ENCODE measurements around the gene RASSF10.

Gene RASSF10

GRCh38 chr11:12993626-12994025 is 15.5 kb upstream of the RASSF10 start:
- DNase-seq (ENCODE audit: low read depth in 3 of 3, low spot score in 1 of 3), result no peak

DNA sequence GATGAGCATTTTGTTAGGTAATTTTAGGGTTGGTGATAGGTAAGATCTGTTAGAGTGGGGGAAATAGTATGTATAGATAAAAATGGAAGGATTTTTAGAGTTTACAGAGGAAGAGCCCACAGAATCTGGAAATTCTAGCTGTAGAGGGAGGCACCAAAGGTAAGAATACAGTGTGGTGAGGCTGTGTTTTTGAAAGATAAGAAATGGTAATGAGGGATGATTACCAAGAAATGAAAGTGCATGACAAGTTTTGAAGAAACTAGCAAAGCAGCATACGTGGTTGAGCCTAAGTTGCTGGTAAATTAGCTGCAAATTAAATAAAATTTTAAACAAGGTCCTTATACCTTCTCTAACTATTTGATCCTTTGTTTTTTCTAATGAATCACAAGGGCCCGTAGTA is 14.6 kb upstream of the RASSF10 start:
- no peak for DNase-seq (ENCODE audit: low read depth in 3 of 3, low spot score in 1 of 3)

DNA sequence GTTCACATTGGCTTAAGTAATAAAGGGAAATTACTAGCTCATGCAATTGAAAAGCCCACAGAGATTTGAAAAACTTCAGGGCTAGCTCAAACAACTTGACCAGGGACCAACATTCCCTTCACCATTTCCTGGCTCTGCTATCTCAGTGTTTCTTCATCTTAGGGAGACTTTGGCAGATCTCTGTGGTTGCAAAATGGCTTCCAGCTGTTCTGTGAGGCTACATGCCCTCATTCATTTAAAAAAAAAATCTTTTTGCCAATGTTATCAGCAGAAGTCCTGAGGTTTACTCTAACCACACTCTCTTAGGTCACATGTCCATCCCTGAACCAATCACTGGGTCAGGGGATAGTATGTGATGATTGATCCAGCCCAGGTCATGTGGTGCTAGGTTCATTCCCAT is 13.9 kb upstream of the RASSF10 start:
- DNase-seq (ENCODE audit: low read depth in 3 of 3, low spot score in 1 of 3), result no peak

GRCh38 chr11:12995823-12996222 is 13.3 kb upstream of the RASSF10 start:
- DNase-seq (ENCODE audit: low read depth in 3 of 3, low spot score in 1 of 3), result no peak

DNA sequence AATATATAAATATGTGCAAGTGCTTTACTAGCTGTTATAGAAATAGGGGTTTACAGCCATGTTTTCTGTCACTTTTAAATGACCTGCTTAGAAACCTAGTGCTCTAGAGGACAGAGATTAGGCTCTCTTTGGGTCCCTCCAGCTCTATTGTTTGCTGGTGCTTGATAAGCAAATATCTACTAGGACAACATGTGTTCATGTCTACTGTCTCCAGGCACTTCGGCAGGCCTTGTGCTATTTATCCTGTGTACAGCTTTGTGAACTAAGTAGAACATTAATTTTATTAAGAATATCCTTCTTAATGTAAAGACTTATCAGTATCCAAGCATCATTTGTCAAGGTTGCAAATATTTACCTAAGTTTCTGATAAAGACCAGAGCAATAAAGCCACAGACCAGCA is 11.9 kb upstream of the RASSF10 start:
- DNase-seq (ENCODE audit: low read depth in 3 of 3, low spot score in 1 of 3), result no peak

- DNase-seq (ENCODE audit: low read depth in 3 of 3, low spot score in 1 of 3), result no peak
Measured at GRCh38 chr11:12998336-12998735, 10.8 kb upstream of the RASSF10 start.

DNA sequence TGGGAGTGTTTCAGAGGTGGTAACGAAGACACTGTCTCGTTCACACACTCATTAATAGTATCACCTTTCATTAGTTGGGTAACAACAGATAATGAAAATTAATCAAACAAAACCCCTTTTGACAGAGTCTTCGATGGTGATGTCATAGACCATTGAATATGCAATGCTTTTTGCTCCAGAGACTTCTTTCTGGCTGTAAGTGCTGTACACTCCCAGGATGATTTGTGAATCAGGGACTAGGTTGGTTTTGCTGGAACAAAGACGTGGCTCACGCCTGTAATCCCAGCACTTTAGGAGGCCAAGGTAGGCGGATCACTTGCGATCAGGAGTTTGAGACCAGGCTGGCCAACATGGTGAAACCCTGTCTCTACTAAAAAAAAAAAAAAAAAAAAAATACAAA is 9.5 kb upstream of the RASSF10 start:
- DNase-seq (ENCODE audit: low read depth in 3 of 3, low spot score in 1 of 3), result no peak

DNA sequence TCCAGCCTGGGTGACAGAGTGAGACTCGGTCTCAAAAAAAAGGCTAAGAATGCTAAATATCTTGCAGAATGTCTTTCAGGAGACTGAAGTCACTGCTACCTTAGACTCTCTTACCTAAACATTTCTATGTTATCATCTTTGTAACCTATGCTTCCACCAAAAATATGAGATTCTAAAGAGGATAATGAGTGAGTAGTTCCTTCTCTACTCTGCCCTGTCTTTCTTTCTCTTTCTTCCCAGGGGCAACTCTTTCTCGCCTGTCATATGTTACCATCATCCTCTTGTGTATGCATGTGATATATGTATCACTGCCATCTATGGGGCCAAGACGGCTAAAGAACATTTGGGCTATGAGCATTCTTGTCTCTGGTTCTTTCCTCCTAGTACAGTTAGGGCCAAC is 9.0 kb upstream of the RASSF10 start:
- DNase-seq (ENCODE audit: low read depth in 3 of 3, low spot score in 1 of 3), result no peak

- DNase-seq (ENCODE audit: low read depth in 3 of 3, low spot score in 1 of 3), result no peak
Measured at GRCh38 chr11:13000721-13001120, 8.4 kb upstream of the RASSF10 start.

DNA sequence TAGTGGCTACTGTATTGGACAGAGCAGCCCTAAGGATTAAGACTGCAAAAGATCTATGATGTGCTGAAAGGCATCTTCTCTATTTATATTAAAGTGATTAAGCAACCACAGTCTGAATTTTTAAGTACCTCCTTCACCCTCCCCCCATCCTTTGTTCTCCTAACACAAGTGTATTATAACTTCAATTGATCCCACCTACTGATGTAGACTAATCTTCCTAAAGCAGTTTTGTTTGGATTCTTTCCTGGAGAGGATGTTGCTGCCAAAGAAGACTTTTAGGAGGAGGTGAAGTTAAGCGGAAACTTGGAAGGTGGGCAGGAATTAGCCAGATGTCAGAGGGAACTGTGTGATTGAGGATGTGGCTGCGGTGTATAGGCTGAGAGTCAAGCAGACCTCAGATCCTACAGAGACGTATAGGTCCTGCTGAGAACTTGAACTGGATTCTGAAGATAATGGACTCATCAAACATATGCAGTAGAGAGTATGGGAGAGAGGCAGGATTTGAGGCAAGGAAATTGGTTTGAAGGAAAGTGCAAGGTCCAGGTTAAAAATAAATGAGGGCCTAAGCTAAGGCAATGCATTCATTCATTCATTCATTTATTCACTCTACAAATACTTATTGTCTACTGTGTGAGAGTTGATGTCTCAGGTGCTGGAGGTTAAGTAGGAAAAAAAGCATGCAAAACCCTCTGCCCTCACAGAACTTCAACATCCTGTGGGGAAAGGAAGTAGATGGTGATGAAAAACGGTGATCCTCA is 5.2 kb upstream of the RASSF10 start:
- no peak for DNase-seq (ENCODE audit: low read depth in 3 of 3, low spot score in 1 of 3)

DNA sequence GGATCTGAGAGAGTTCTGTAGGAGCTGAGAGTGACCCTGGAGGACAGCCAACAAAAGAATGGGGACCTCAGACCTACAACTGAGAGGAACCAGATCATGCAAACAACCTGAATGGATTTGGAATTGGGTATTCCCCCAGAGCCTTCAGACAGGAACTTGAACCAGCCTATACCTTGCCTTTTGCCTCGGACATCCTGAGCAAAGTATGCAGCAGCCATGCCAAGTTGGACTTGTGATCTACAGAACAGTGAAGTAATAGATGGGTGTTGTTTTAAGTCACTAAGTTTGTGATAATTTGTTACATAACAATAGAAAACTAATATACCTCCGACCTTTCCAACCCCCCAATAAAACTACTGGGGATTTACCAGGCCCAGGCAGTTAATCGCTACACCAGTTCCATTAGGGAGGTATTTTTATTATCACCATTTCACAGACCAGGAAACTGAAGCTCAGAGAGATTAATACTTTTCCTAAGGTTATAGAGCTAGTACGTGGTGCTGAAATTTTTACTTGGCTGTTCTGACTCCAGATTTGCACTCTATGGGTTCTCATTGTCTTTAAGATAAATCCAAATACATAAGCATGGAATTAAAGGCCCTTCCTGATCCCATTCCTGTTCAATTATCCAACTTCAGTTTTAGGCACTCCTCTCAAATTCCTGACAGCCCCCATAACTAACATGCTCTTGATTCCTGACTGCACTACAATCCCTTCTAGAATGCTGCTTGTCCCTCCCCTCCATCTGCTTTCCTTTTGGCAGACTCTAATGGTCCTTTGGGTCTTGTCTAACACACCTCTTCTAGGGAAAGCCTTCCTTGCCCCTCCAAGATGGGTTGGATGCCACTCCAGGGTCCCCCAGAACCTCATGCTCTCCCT is 1.7 kb upstream of the RASSF10 start:
- DNase-seq (ENCODE audit: low read depth in 3 of 3, low spot score in 1 of 3), result no peak

DNA sequence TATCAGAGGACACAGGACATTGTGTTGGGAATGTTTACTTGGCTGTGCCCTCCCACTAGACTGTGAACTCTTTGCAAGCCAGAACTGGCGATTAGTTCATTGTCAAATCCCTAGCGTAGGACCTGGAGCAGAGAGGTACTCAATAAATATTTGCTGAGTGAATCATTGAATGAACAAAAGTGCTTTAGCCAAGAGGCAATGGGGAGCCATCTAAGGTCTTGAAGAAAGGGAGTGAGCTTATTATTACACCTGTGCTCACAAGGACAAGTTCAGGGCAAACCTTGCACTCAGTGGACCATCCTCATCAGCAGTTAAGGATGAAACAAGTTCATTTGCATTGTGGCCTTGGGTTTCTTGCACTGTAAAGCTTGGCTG is 1.1 kb upstream of the RASSF10 start:
- no peak for DNase-seq (ENCODE audit: low read depth in 3 of 3, low spot score in 1 of 3)

DNA sequence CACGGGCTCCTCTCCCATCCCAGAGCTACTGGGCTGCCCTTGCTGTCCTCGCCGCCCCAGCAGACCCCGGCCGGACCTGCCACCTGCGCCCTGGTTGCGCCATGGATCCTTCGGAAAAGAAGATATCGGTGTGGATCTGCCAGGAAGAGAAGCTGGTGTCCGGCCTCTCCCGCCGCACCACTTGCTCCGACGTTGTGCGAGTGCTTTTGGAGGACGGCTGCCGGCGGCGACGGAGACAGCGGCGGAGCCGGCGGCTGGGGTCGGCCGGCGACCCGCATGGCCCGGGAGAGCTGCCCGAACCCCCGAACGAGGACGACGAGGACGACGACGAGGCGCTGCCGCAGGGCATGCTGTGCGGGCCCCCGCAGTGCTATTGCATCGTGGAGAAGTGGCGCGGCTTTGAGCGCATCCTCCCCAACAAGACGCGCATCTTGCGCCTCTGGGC is 382 bp downstream of the RASSF10 start:
- no peak for DNase-seq (ENCODE audit: low read depth in 3 of 3, low spot score in 1 of 3)

- DNase-seq (ENCODE audit: low read depth in 3 of 3, low spot score in 1 of 3), result no peak
Measured at GRCh38 chr11:13009921-13010748, 1.0 kb downstream of the RASSF10 start.

DNA sequence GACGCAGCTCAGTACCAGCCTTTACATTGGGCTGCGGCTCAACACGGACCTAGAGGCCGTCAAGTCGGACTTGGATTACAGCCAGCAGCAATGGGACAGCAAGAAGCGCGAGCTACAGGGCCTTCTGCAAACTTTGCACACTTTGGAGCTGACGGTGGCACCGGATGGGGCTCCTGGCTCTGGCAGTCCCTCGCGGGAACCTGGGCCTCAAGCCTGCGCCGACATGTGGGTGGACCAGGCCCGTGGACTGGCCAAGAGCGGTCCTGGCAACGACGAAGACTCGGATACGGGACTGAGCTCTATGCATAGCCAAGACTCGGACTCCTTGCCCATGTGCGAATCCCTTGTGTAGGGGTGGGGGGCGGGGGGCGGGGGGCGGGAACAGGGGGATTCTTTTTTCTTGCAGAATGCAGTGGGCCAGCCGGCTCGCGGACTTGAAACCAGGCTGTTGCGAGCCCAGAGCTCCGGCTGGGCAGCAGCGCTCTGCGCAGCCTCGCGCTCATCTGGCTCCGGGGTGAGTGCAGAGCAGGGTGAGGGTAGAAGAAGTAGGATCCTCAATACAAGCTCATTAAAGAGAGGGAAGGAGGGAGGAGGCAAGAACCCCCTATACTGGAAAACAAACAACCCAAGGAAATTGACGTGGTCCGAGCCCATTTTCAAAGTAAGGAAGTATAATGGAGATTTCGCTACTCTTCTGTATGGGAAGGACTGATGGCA is 1.8 kb downstream of the RASSF10 start:
- DNase-seq (ENCODE audit: low read depth in 3 of 3, low spot score in 1 of 3), result no peak

GRCh38 chr11:13011466-13012055 is 2.4 kb downstream of the RASSF10 start:
- DNase-seq (ENCODE audit: low read depth in 3 of 3, low spot score in 1 of 3), result no peak

DNA sequence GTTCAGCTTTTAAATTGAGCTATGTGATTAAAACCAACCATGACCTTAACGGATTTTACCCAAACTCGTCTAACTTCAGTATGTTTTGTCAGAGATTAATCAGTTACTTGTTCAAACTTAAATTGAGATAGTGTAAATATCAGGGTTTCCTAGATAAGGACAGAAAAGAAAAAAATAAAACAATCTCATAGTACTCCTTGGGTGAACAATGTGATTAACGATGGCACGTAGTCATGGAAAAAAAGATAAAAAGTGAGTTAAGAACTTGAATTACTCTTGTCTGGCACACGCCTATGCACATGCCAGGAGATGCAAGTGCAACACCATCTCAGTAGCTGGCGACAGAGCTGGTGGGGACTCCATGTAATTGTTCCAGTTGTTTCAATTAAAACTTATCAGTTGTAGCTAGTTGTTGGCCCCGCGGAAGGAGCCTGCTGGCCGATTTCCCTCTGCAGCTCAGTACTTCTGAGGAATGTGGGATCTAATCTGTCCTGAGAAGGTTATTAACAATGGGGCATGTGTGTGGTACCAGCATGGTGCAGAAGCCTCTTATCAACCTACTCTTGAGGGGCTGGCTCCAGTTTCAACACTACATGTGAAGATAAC is 3.0 kb downstream of the RASSF10 start:
- no peak for DNase-seq (ENCODE audit: low read depth in 3 of 3, low spot score in 1 of 3)

GRCh38 chr11:13013054-13013488 is 4.0 kb downstream of the RASSF10 start:
- DNase-seq (ENCODE audit: low read depth in 3 of 3, low spot score in 1 of 3), result no peak

DNA sequence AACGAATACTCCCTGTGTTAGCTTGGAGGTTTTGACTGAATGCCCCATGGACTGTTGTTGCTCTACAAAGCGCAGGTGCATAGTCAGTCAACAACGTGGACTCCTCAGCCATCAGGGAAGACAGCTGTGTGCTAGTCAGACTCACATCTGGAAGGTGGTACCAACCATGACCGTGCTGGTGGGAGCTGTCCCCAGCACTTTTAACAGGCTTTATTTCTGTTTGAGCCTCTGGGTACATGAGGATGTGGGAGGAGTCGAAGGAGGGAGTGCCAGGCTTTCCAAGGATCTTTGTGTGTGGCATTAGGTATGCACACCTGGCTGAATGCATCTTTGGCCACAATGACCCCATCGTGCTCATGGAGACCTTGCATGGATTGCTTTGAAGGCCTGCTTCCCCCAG is 6.6 kb downstream of the RASSF10 start:
- no peak for DNase-seq (ENCODE audit: low read depth in 3 of 3, low spot score in 1 of 3)

GRCh38 chr11:13016415-13016814 is 7.3 kb downstream of the RASSF10 start:
- no peak for DNase-seq (ENCODE audit: low read depth in 3 of 3, low spot score in 1 of 3)
